Ascending aorta (tissue), 2 donors: ENCODE data around the gene CELA3A. TPM values are rescaled to one million over a fixed set of nuclear protein-coding genes. Genes with fewer than 3 reads are reported as not detected.
A peak's percentile ranks its signal among the peaks of the same experiment; 100 is the strongest.
"Not testable (repeated sequence)": the region's sequence is repeated elsewhere in the genome, so short reads cannot be mapped to it uniquely, and the experiment has no call there.

Experiments
- DNase-seq, 2 donors: peaks; one replicate each; pipeline ENCODE4 v3.0.0-alpha.2; 2019; ENCODE audit warnings: low spot score in 2 of 2
- H3K27ac ChIP-seq, 2 donors: fragments of 200-600 bp; sonication (generic); one replicate each; pipeline ENCODE4 v1.5.1; 2016 to 2017; ENCODE audit warnings: mild to moderate bottlenecking in 1 of 2
- H3K27me3 ChIP-seq: fragments of 200-600 bp; sonication (generic); one replicate; pipeline ENCODE4 v1.5.1; 2017
- H3K36me3 ChIP-seq, 2 donors: fragments of 200-600 bp; sonication (generic); one replicate each; pipeline ENCODE4 v1.5.1; 2016
- H3K4me1 ChIP-seq, 2 donors: fragments of 200-600 bp; sonication (generic); one replicate each; pipeline ENCODE4 v1.5.1; 2016 to 2017; ENCODE audit warnings: mild to moderate bottlenecking in 1 of 2
- H3K4me3 ChIP-seq, 2 donors: fragments of 200-600 bp; sonication (generic); one replicate each; pipeline ENCODE4 v1.5.1; 2016 to 2017; ENCODE audit warnings: mild to moderate bottlenecking in 1 of 2
- H3K9me3 ChIP-seq, 2 donors: fragments of 200-600 bp; sonication (generic); one replicate each; pipeline ENCODE4 v1.5.1; 2016
- CTCF ChIP-seq, 3 experiments: fragments of 200-600 bp in 2 of 3; fragments of 450-650 bp in 1 of 3; sonication (generic) in 2 of 3; IDR thresholded peaks; one replicate each; pipeline ENCODE4 v1.5.1; 2016 to 2019; ENCODE audit warnings: antibody characterized with exemption in 3 of 3, mild to moderate bottlenecking in 1 of 3, moderate library complexity in 1 of 3
- intact Hi-C: fragments of 100-400 bp; cut with DNase I; formaldehyde crosslinking; loops from one replicate; pipeline ENCODE4 v1.15.1; 2023
- total RNA-seq: library from RNA; depleted of rRNA; stranded (reverse); fragments of >200 nt; gene quantifications from one replicate; pipeline ENCODE4 v1.1.0, GENCODE V29; 2016

The CELA3A gene
- total RNA-seq, 1 donor from 2014 or later = not detected

DNA sequence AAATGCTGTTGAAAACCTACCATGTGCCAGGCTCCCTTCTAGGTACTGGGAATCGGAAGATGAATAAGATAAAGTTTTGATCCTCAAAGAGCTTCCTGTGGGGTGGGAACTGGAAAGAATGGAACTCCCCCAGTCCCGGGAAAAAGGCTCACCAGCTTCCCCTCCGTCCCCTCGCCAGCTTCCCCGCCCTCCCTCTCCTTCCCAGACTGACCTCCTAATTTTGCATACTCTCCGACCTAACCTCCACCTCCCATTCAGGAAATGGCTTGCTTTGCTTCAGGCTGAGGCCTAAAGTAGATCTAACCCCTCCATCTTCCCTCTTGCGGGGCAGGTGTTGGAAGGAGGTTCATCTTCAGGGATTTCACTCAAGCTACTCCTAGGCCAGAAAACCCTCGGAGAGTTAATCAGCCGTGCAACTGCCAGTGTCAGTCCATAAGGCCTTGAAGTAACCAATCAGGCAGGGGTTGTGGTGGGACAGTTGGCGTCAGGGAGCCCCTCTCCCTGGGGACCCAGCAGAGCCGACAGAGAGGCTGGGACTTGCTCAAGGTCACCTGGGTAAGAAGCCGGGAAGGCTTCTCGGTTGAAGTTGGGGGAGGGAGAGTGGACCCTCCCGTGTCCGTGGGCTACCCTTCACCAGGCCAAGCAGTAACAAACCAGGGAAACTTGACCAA lies 2.7 kb upstream of the CELA3A start:
- H3K9me3 ChIP-seq, H3K4me3 ChIP-seq, intact Hi-C loops, H3K4me1 ChIP-seq, DNase-seq, H3K27me3 ChIP-seq, H3K27ac ChIP-seq, H3K36me3 ChIP-seq: not testable (repeated sequence)

DNA sequence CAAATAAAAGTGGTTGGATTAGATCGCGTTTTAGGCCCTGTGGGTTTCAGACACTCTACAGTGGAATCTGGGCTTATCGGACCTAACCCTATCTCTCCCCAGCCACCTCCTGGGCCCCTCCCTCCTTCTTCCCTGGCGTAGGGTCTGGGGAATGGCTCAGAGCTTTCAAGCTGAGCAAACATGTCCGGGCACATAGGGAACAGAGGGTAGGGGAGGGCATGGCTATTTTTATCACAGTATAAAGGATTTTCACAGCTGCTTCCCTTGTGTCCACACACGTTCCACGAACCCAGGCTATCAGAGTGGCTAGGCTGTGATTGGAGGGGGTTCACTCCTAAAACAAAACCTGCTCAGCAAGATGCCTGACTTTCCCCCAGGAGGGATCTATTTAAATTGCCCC lies 1.8 kb upstream of the CELA3A start:
- H3K27ac ChIP-seq, H3K27me3 ChIP-seq, H3K9me3 ChIP-seq, H3K4me1 ChIP-seq, DNase-seq, H3K4me3 ChIP-seq, intact Hi-C loops, H3K36me3 ChIP-seq: not testable (repeated sequence)

GRCh38 chr1:22002461-22002860 lies 1.0 kb downstream of the CELA3A start:
- H3K27ac ChIP-seq, H3K4me1 ChIP-seq, intact Hi-C loops, H3K4me3 ChIP-seq, H3K9me3 ChIP-seq, DNase-seq, H3K27me3 ChIP-seq, H3K36me3 ChIP-seq: not testable (repeated sequence)

- H3K9me3 ChIP-seq, H3K27me3 ChIP-seq, H3K4me1 ChIP-seq, H3K36me3 ChIP-seq, intact Hi-C loops, H3K27ac ChIP-seq, H3K4me3 ChIP-seq, DNase-seq: not testable (repeated sequence)
These were observed 1.4 kb downstream of the CELA3A start for GRCh38 chr1:22002875-22003274.

DNA sequence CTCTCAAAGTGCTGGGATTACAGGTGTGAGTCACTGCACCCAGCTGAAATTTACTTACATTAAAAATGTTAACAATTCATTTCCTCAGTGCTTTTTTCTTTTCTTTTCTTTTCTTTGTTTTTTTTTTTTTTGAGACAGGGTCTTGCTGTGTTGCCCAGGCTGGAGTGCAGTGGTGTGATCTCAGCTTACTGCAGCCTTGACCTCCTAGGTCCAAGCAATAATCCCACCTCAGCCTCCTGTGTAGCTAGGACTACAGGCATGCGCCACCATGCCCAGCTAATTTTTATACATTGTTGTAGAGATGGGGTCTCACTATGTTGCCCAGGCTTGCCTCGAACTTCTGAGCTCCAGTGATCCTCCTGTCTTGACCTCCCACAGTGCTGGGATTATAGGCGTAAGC lies 2.5 kb downstream of the CELA3A start:
- H3K27me3 ChIP-seq, H3K4me3 ChIP-seq, H3K4me1 ChIP-seq, H3K36me3 ChIP-seq, DNase-seq, H3K9me3 ChIP-seq, H3K27ac ChIP-seq, intact Hi-C loops: not testable (repeated sequence)

DNA sequence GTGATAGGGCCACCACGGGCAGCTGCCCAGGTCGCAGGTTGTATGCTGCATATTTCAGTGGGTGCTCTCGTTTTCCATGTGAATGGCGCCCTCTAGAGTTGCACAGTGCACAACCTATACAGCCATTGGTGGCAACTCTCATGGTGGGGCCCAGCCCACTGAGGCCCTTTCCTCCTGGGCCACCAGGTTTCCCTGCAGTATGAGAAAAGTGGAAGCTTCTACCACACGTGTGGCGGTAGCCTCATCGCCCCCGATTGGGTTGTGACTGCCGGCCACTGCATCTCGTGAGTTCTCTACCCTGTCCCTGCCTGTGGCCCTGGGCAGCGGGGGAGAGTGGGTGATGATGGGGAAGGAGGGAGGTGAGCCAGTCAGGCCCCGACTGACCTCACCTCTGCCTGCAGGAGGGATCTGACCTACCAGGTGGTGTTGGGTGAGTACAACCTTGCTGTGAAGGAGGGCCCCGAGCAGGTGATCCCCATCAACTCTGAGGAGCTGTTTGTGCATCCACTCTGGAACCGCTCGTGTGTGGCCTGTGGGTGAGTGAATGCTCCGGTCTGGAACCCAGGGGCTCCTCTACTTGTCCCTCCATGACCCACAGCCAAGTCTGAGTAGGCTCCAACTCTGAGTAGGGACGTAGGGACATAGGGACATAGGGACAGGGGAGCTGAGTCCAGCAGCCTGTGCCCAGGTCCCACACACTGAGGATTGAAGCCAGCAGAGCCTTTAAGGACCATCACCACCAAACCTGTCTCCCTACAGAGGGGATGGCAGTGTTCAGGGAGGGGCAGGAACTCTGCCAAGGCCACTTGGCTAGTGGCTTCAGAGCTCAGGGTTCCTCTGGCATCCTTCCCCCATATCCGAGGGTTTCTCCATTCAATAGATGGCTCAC lies 4.0 kb downstream of the CELA3A start:
- intact Hi-C loops, H3K27ac ChIP-seq, H3K4me3 ChIP-seq, DNase-seq, H3K27me3 ChIP-seq, H3K36me3 ChIP-seq, H3K9me3 ChIP-seq, H3K4me1 ChIP-seq: not testable (repeated sequence)
- peak in 1 of 3 experiments; percentile 33 for TF ChIP-seq CTCF (IDR thresholded peaks at IDR 0.05)

DNA sequence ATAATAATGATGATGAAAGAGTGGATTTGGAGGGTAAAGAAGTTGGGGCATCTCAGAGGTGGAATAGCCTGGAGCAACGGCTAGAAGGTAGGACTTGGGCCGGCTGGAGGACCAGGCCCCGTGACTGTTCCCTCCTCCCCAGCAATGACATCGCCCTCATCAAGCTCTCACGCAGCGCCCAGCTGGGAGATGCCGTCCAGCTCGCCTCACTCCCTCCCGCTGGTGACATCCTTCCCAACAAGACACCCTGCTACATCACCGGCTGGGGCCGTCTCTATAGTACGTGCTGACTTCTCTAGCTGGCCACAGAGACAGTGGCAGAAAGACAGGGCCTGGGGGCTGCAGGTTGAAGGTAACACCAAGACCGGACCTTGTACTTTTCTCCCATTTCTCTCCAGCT lies 5.3 kb downstream of the CELA3A start:
- H3K27ac ChIP-seq, H3K27me3 ChIP-seq, intact Hi-C loops, DNase-seq, H3K4me3 ChIP-seq, H3K36me3 ChIP-seq, H3K9me3 ChIP-seq, H3K4me1 ChIP-seq: not testable (repeated sequence)

DNA sequence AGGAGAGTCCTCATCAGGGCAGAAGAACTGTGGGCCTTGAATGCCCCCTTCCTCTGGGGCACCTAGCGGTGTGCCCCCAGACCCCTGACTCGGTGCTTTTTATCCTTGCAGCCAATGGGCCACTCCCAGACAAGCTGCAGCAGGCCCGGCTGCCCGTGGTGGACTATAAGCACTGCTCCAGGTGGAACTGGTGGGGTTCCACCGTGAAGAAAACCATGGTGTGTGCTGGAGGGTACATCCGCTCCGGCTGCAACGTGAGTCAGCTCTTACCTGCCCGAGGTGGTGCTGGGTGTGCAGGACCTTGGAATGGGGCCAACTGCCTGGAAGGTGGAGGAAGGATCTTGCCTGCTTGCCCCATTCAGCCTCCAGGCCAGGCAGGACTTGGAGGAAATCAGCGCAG lies 5.8 kb downstream of the CELA3A start:
- H3K4me3 ChIP-seq, H3K4me1 ChIP-seq, intact Hi-C loops, H3K27me3 ChIP-seq, H3K9me3 ChIP-seq, H3K36me3 ChIP-seq, H3K27ac ChIP-seq, DNase-seq: not testable (repeated sequence)

- H3K27me3 ChIP-seq, H3K4me3 ChIP-seq, H3K36me3 ChIP-seq, DNase-seq, intact Hi-C loops, H3K4me1 ChIP-seq, H3K27ac ChIP-seq, H3K9me3 ChIP-seq: not testable (repeated sequence)
These were observed 8.1 kb downstream of the CELA3A start for GRCh38 chr1:22009566-22009965.

DNA sequence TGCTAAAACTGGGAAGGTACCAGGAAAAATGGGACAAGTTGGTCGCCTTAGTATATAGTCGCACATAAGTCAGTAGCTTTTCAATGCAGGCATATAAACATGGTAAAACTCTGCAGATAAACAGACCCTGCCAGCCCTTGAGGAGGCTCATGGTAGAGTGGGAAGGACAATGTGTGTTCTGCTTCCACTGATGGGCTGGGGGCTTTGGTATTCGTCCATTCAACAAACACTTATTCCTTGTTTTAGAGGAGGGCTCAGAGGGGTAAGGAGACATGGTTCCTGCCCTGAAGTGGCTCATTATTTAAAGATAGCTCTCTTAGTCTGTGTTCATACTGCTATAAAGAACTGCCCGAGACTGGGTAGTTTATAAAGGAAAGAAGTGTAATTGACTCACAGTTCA lies 11.3 kb downstream of the CELA3A start:
- intact Hi-C loops, H3K9me3 ChIP-seq, H3K27ac ChIP-seq, H3K36me3 ChIP-seq, H3K4me1 ChIP-seq, H3K4me3 ChIP-seq, H3K27me3 ChIP-seq, DNase-seq: not testable (repeated sequence)

- H3K4me3 ChIP-seq, intact Hi-C loops, H3K4me1 ChIP-seq, H3K27me3 ChIP-seq, DNase-seq, H3K27ac ChIP-seq, H3K9me3 ChIP-seq, H3K36me3 ChIP-seq: not testable (repeated sequence)
These were observed 13.2 kb downstream of the CELA3A start for GRCh38 chr1:22014575-22015206.
